GM13976 (cell line): Measurements from ENCODE around the gene GLIPR1L1.

Experiments
- DNase-seq: peaks from one replicate; pipeline ENCODE4 v3.0.0; 2012; ENCODE audit warnings: low spot score
- in situ Hi-C: fragments of 300-500 bp; cut with MboI; formaldehyde crosslinking; loops from one replicate; pipeline ENCODE4 v1.12.0; 2022; ENCODE audit warnings: low sequenced_read_pairs, mixed read lengths, inconsistent platforms; ENCODE audit not compliant: unreplicated experiment
- TF ChIP-seq, protein P1 (sequence below): IDR thresholded peaks from 2 replicates; pipeline ENCODE4 v1.5.1; 2012; ENCODE audit warnings: borderline replicate concordance, mild to moderate bottlenecking; ENCODE audit not compliant: insufficient read depth; ENCODE audit errors: extremely low read depth, missing control alignments, control extremely low read depth

GLIPR1L1 gene

DNA sequence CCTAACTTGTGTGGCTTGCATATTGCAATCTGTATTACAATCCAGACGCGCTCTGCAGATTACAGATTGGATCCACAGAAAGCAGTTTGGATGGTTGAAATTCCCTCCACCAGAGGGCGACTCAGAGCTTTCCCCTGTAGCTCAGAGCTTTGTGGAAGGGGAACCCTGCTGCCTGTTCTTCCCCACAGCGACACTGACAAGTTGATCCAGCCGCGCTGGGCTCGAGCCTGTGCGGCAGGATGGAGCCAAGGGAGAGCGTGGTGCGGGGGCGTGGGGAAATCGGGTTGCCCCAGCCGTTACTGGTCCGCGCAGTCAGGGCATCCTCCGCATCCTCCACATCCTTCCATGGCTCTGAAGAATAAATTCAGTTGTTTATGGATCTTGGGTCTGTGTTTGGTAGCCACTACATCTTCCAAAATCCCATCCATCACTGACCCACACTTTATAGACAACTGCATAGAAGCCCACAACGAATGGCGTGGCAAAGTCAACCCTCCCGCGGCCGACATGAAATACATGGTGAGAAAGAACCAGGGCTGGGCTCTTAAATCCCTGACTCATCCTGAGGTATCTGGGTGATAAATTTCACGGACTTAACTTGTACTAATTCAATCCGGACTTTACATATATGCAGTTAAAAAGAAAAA is at the start of gene GLIPR1L1:
GLIPR1L1 (plus strand) TSS at position 287 of the 647 bp plus-strand sequence; CDS start at position 346, 59 bp downstream.
- in situ Hi-C loops: loop anchor here (10.0 to 25.0 kb wide), 2 partner anchors 150 to 703 kb away; partner anchors contain the start of genes GLIPR1 and PHLDA1

DNA sequence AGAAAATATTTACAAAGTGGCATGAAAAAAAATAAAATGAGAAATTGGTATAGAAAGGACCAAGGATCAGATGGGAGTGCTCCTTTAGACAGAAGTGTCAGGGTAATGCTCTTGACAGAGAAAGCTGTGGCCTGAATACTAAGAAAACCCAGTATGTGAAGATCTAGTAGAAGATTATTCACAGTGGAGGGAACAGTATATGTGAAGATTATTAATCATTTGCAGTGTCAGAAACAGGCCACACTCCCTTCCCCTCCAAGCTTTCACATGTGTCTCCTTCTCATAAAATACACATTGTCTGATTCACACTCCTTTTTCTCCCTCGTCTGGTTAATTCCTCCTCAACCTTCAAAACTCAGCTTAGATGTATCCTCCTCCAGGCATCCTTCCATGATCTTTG is 45.6 kb upstream of the GLIPR1L1 start:
- TF ChIP-seq, protein P1, sequence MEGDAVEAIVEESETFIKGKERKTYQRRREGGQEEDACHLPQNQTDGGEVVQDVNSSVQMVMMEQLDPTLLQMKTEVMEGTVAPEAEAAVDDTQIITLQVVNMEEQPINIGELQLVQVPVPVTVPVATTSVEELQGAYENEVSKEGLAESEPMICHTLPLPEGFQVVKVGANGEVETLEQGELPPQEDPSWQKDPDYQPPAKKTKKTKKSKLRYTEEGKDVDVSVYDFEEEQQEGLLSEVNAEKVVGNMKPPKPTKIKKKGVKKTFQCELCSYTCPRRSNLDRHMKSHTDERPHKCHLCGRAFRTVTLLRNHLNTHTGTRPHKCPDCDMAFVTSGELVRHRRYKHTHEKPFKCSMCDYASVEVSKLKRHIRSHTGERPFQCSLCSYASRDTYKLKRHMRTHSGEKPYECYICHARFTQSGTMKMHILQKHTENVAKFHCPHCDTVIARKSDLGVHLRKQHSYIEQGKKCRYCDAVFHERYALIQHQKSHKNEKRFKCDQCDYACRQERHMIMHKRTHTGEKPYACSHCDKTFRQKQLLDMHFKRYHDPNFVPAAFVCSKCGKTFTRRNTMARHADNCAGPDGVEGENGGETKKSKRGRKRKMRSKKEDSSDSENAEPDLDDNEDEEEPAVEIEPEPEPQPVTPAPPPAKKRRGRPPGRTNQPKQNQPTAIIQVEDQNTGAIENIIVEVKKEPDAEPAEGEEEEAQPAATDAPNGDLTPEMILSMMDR: no peak
- in situ Hi-C loops: no loop called here

More for the DNA sequence above, at the start of gene GLIPR1L1:
- TF ChIP-seq, protein P1: peak; percentile 77
- DNase-seq: peak; percentile 80

DNA sequence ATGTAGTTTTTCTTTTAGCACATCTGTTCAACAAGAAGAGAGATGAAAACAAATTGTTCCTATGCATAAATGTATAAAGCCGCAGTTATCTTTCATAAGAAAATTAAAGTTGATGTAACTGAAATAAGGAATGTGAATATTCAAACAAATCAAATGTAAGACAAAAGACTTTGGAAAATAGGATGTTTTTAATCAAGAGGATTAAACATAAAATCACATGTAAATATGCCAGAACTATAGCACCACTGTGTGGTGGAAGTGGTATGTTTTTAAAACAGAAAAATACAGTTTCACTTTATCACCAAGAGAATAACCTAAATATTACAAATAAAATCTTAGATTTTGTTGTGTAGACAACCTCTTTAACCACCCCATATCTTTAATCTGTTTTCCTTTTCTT is 44.7 kb upstream of the GLIPR1L1 start:
- in situ Hi-C loops: no loop called here
- DNase-seq: no peak
- TF ChIP-seq, protein P1: no peak

More for the DNA sequence above, 45.6 kb upstream of the GLIPR1L1 start:
- DNase-seq: no peak

GRCh38 chr12:75291014-75291413 is 43.5 kb upstream of the GLIPR1L1 start:
- in situ Hi-C loops: no loop called here
- DNase-seq: no peak
- TF ChIP-seq, protein P1: no peak

DNA sequence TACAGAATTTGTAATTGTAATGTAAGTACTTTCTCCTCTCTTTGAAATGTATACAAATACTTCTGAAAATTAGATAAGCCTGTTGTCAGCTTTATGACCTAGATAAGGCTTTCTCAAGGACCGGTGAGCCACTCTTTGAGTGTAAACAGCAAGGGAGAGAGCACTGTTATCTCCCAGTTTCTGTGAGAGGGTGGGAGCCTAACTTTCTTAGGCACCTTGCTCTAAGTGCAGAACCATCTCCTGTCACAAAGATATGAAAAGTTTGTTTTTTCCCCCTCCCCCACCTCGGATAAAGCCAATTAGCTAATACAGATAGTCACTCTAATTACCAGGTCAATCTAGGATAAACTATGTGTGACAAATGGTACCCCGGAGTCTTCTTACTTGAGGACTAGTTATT is 40.1 kb upstream of the GLIPR1L1 start:
- in situ Hi-C loops: no loop called here
- no peak for DNase-seq
- TF ChIP-seq, protein P1: no peak

DNA sequence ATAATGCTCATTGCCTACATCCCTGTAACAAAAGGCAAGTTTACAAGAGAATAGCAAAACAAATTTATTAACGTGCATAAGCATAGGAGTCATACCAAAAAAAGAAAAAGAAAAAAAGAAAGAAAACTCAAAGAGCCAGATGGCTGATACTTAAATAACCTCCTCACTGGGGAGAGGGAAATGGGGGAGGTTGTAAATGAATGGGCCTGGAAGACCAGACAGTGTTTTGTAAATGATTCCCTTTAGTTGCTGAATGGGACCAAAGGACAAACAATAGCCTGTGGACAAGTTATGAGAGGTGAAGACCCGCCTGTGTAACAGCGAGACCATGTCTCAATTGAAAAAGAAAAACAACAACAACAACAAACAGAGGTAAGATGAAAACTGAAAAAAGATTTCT is 39.7 kb upstream of the GLIPR1L1 start:
- TF ChIP-seq, protein P1: no peak
- DNase-seq: no peak
- in situ Hi-C loops: no loop called here

DNA sequence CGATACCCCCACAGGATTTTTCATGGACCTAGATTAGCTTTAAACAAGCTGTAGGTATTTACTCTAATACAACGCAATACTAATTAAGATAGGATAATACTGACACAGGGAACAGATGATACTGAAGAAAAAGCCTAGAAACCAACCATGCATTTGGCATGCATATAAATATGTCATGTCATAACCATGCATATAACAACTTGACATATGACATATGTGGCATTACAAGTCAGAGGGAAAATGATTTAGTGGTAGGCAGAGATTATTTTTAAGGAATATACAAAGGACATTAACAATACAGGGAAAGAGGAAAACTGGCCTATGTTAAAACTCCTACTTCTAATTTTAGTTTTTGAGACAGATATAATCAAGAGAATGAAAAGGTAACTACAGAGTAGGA is 32.2 kb upstream of the GLIPR1L1 start:
- in situ Hi-C loops: no loop called here

More for the DNA sequence above, 32.2 kb upstream of the GLIPR1L1 start:
- TF ChIP-seq, protein P1: no peak
- no peak for DNase-seq
